ENCODE results near the gene FAM20B. TPM values are rescaled to one million over a fixed set of nuclear protein-coding genes. Genes with fewer than 3 reads are reported as not detected.

Gene FAM20B
- total RNA-seq, 1 experiment from 2014 or later = 66.6 TPM

GRCh38 chr1:179015396-179015795 lies 10.3 kb upstream of the FAM20B start:
- no TSS peak for BruUV-seq (replicated peaks)
- DNase-seq = no peak
- H3K4me1 Mint-ChIP-seq (ENCODE audit: low read depth, unreplicated experiment) = peaks cover 31% of the 10 kb centered on the region
- intact Hi-C loops (cut with micrococcal nuclease; ENCODE audit: unreplicated experiment) = no loop called here
- peaks cover 2% of the 10 kb centered on the region for H3K9me3 Mint-ChIP-seq (ENCODE audit: low read depth, unreplicated experiment)
- CTCF ChIA-PET = no interaction called here
- no peak overlapping the region for H3K4me3 Mint-ChIP-seq (ENCODE audit: low read depth, unreplicated experiment)
- no peak overlapping the region for H3K27ac Mint-ChIP-seq (ENCODE audit: unreplicated experiment)
- TF ChIP-seq CTCF (IDR thresholded peaks at IDR 0.05; ENCODE audit: unreplicated experiment) = no peak
- no peaks in the 10 kb centered on the region for H3K27me3 Mint-ChIP-seq (ENCODE audit: unreplicated experiment)
- H3K36me3 Mint-ChIP-seq (ENCODE audit: insufficient read depth, unreplicated experiment) = no peaks in the 10 kb centered on the region

- no peak overlapping the region for H3K27ac Mint-ChIP-seq (ENCODE audit: unreplicated experiment)
- TF ChIP-seq CTCF (IDR thresholded peaks at IDR 0.05; ENCODE audit: unreplicated experiment) = no peak
- CTCF ChIA-PET = interaction anchor here (0.8 to 1.9 kb wide), 6 partner anchors 9 to 480 kb away, joined by 4 to 8 read pairs (median 6); no protein-coding TSS in a partner anchor
- H3K4me3 Mint-ChIP-seq (ENCODE audit: low read depth, unreplicated experiment) = no peak overlapping the region
- peaks cover 2% of the 10 kb centered on the region for H3K9me3 Mint-ChIP-seq (ENCODE audit: low read depth, unreplicated experiment)
- BruUV-seq (replicated peaks) = no TSS peak
- H3K27me3 Mint-ChIP-seq (ENCODE audit: unreplicated experiment) = no peaks in the 10 kb centered on the region
- H3K36me3 Mint-ChIP-seq (ENCODE audit: insufficient read depth, unreplicated experiment) = no peaks in the 10 kb centered on the region
- peaks cover 26% of the 10 kb centered on the region for H3K4me1 Mint-ChIP-seq (ENCODE audit: low read depth, unreplicated experiment)
- peak; percentile 97 for DNase-seq
- intact Hi-C loops (cut with micrococcal nuclease; ENCODE audit: unreplicated experiment) = no loop called here
These were observed 8.8 kb upstream of the FAM20B start for GRCh38 chr1:179016706-179017382.

GRCh38 chr1:179017383-179018326 lies 8.0 kb upstream of the FAM20B start:
- no TSS peak for BruUV-seq (replicated peaks)
- Mint-ChIP-seq H3K36me3 (ENCODE audit: insufficient read depth, unreplicated experiment) (no peaks in the 10 kb centered on the region), H3K27ac (ENCODE audit: unreplicated experiment) (no peak overlapping the region), H3K9me3 (ENCODE audit: low read depth, unreplicated experiment) (peaks cover 2% of the 10 kb centered on the region), H3K4me1 (ENCODE audit: low read depth, unreplicated experiment) (peaks cover 26% of the 10 kb centered on the region), H3K27me3 (ENCODE audit: unreplicated experiment) (no peaks in the 10 kb centered on the region), H3K4me3 (ENCODE audit: low read depth, unreplicated experiment) (no peak overlapping the region)
- CTCF ChIA-PET = interaction anchor here (0.8 to 1.9 kb wide), 6 partner anchors 10 to 481 kb away, joined by 4 to 8 read pairs (median 6); no protein-coding TSS in a partner anchor
- no peak for DNase-seq
- intact Hi-C loops (cut with micrococcal nuclease; ENCODE audit: unreplicated experiment) = no loop called here
- TF ChIP-seq CTCF (IDR thresholded peaks at IDR 0.05; ENCODE audit: unreplicated experiment) = no peak

- peaks cover 2% of the 10 kb centered on the region for H3K9me3 Mint-ChIP-seq (ENCODE audit: low read depth, unreplicated experiment)
- no peak for TF ChIP-seq CTCF (IDR thresholded peaks at IDR 0.05; ENCODE audit: unreplicated experiment)
- H3K36me3 Mint-ChIP-seq (ENCODE audit: insufficient read depth, unreplicated experiment) = peaks cover 15% of the 10 kb centered on the region
- no peak overlapping the region for H3K4me3 Mint-ChIP-seq (ENCODE audit: low read depth, unreplicated experiment)
- DNase-seq = no peak
- H3K4me1 Mint-ChIP-seq (ENCODE audit: low read depth, unreplicated experiment) = peaks cover 33% of the 10 kb centered on the region
- CTCF ChIA-PET = no interaction called here
- no peak overlapping the region for H3K27ac Mint-ChIP-seq (ENCODE audit: unreplicated experiment)
- BruUV-seq (replicated peaks) = no TSS peak
- peaks cover 12% of the 10 kb centered on the region for H3K27me3 Mint-ChIP-seq (ENCODE audit: unreplicated experiment)
- intact Hi-C loops (cut with micrococcal nuclease; ENCODE audit: unreplicated experiment) = no loop called here
These were observed 3.8 kb upstream of the FAM20B start for GRCh38 chr1:179021873-179022272.

All from Calu3 (cell line).